ENCODE measurements around the gene PCDH15.
"Not testable (repeated sequence)": the region's sequence is repeated elsewhere in the genome, so short reads cannot be mapped to it uniquely, and the experiment has no call there.

Gene PCDH15

GRCh38 chr10:54057357-54057756 lies 743.7 kb downstream of the PCDH15 start:
- FAIRE-seq (no peak), DNase-seq (ENCODE audit: extremely low spot score, insufficient read length, low read depth) (no peak)

GRCh38 chr10:54026340-54026739 lies 774.7 kb downstream of the PCDH15 start:
- FAIRE-seq (no peak), DNase-seq (ENCODE audit: extremely low spot score, insufficient read length, low read depth) (no peak)

- FAIRE-seq (no peak), DNase-seq (ENCODE audit: extremely low spot score, insufficient read length, low read depth) (no peak)
Observed at GRCh38 chr10:54011117-54011516, 789.9 kb downstream of the PCDH15 start.

GRCh38 chr10:54010337-54010933 lies 790.6 kb downstream of the PCDH15 start:
- no peak for FAIRE-seq
- DNase-seq (ENCODE audit: extremely low spot score, insufficient read length, low read depth): no peak

GRCh38 chr10:54009672-54010071 lies 791.4 kb downstream of the PCDH15 start:
- no peak for DNase-seq (ENCODE audit: extremely low spot score, insufficient read length, low read depth)
- no peak for FAIRE-seq

GRCh38 chr10:54002077-54002476 lies 799.0 kb downstream of the PCDH15 start:
- DNase-seq (ENCODE audit: extremely low spot score, insufficient read length, low read depth) (no peak), FAIRE-seq (no peak)

- DNase-seq (ENCODE audit: extremely low spot score, insufficient read length, low read depth) (no peak), FAIRE-seq (no peak)
Observed at GRCh38 chr10:53997953-53998352, 803.1 kb downstream of the PCDH15 start.

- DNase-seq (ENCODE audit: extremely low spot score, insufficient read length, low read depth) (no peak), FAIRE-seq (no peak)
Observed at GRCh38 chr10:53990799-53991238, 810.2 kb downstream of the PCDH15 start.

- FAIRE-seq: no peak
- no peak for DNase-seq (ENCODE audit: extremely low spot score, insufficient read length, low read depth)
Observed at GRCh38 chr10:53983431-53983830, 817.6 kb downstream of the PCDH15 start.

- FAIRE-seq: no peak
- DNase-seq (ENCODE audit: extremely low spot score, insufficient read length, low read depth): no peak
Observed at GRCh38 chr10:53980210-53980609, 820.8 kb downstream of the PCDH15 start.

GRCh38 chr10:53978301-53978700 lies 822.7 kb downstream of the PCDH15 start:
- no peak for FAIRE-seq
- no peak for DNase-seq (ENCODE audit: extremely low spot score, insufficient read length, low read depth)

GRCh38 chr10:53977267-53977666 lies 823.8 kb downstream of the PCDH15 start:
- no peak for FAIRE-seq
- no peak for DNase-seq (ENCODE audit: extremely low spot score, insufficient read length, low read depth)

GRCh38 chr10:53957401-53957800 lies 843.6 kb downstream of the PCDH15 start:
- DNase-seq (ENCODE audit: extremely low spot score, insufficient read length, low read depth) (no peak), FAIRE-seq (no peak)

GRCh38 chr10:53955091-53955490 lies 845.9 kb downstream of the PCDH15 start:
- FAIRE-seq (no peak), DNase-seq (ENCODE audit: extremely low spot score, insufficient read length, low read depth) (no peak)

GRCh38 chr10:53952698-53953630 lies 848.1 kb downstream of the PCDH15 start:
- no peak for DNase-seq (ENCODE audit: extremely low spot score, insufficient read length, low read depth)
- FAIRE-seq: no peak

- FAIRE-seq (no peak), DNase-seq (ENCODE audit: extremely low spot score, insufficient read length, low read depth) (no peak)
Observed at GRCh38 chr10:53939654-53940053, 861.4 kb downstream of the PCDH15 start.

- FAIRE-seq (no peak), DNase-seq (ENCODE audit: extremely low spot score, insufficient read length, low read depth) (no peak)
Observed at GRCh38 chr10:53930648-53931047, 870.4 kb downstream of the PCDH15 start.

GRCh38 chr10:53924051-53924700 lies 876.9 kb downstream of the PCDH15 start:
- not testable (repeated sequence) for FAIRE-seq; DNase-seq (ENCODE audit: extremely low spot score, insufficient read length, low read depth)

- FAIRE-seq (no peak), DNase-seq (ENCODE audit: extremely low spot score, insufficient read length, low read depth) (no peak)
Observed at GRCh38 chr10:53918755-53919154, 882.3 kb downstream of the PCDH15 start.

GRCh38 chr10:53909791-53910190 lies 891.2 kb downstream of the PCDH15 start:
- FAIRE-seq: no peak

More at GRCh38 chr10:53909791-53910190, 891.2 kb downstream of the PCDH15 start:
- DNase-seq (ENCODE audit: extremely low spot score, insufficient read length, low read depth): no peak

Data from GM18507 (cell line).